HG03159 (cell line): ENCODE measurements around the gene TBX22.
"Not testable (repeated sequence)": the region's sequence is repeated elsewhere in the genome, so short reads cannot be mapped to it uniquely, and the experiment has no call there.

Experiments
- ATAC-seq: cut with Tn5 transposase; IDR thresholded peaks from one replicate; pipeline ENCODE4 v1.9.1; 2021; ENCODE audit warnings: mild to moderate bottlenecking, moderate library complexity; ENCODE audit not compliant: unreplicated experiment

Gene TBX22

GRCh38 chrX:80014141-80014940 lies at the start of gene TBX22:
TSS of gene TBX22 (plus strand) at chrX:80014753. CDS start at chrX:80022270, 7,517 bp downstream.
- ATAC-seq: no peak

- no peak for ATAC-seq
These were observed 38.9 kb upstream of the TBX22 start for GRCh38 chrX:79975605-79976004.

- ATAC-seq: no peak
These were observed 10.1 kb upstream of the TBX22 start for GRCh38 chrX:80004458-80004857.

- ATAC-seq: no peak
These were observed 3.0 kb upstream of the TBX22 start for GRCh38 chrX:80011522-80011921.

- ATAC-seq: no peak
These were observed 1.6 kb downstream of the TBX22 start for GRCh38 chrX:80016182-80016581.

GRCh38 chrX:80021621-80022020 lies 7.1 kb downstream of the TBX22 start:
- no peak for ATAC-seq

- ATAC-seq: no peak
These were observed 7.9 kb downstream of the TBX22 start for GRCh38 chrX:80022363-80023031.

GRCh38 chrX:80026116-80026515 lies 11.6 kb downstream of the TBX22 start:
- ATAC-seq: no peak

- ATAC-seq: not testable (repeated sequence)
These were observed 51.6 kb downstream of the TBX22 start for GRCh38 chrX:80066156-80066555.

- not testable (repeated sequence) for ATAC-seq
These were observed 61.1 kb downstream of the TBX22 start for GRCh38 chrX:80075625-80076024.
